Measurements from ENCODE around the gene CAPZB. TPM values are rescaled to one million over a fixed set of nuclear protein-coding genes. Genes with fewer than 3 reads are reported as not detected.

Gene CAPZB
- total RNA-seq, 1 donor from 2014 or later: 403 TPM

GRCh38 chr1:19325958-19326747, 159.2 kb downstream of the CAPZB start:
- Mint-ChIP-seq H3K4me1 (ENCODE audit: unreplicated experiment) (no peaks in the 10 kb centered on the region), H3K27me3 (ENCODE audit: unreplicated experiment) (no peaks in the 10 kb centered on the region), H3K27ac (ENCODE audit: unreplicated experiment) (no peak overlapping the region), H3K9me3 (ENCODE audit: unreplicated experiment) (no peaks in the 10 kb centered on the region), H3K36me3 (ENCODE audit: unreplicated experiment) (peaks cover 21% of the 10 kb centered on the region), H3K4me3 (ENCODE audit: unreplicated experiment) (no peak overlapping the region)
- TF ChIP-seq CTCF (IDR thresholded peaks at IDR 0.05): no peak
- no peak for DNase-seq (ENCODE audit: extremely low spot score, unreplicated experiment)

- H3K9me3 Mint-ChIP-seq (ENCODE audit: unreplicated experiment): no peaks in the 10 kb centered on the region
Measured at GRCh38 chr1:19325368-19325957, 159.9 kb downstream of the CAPZB start.

DNA sequence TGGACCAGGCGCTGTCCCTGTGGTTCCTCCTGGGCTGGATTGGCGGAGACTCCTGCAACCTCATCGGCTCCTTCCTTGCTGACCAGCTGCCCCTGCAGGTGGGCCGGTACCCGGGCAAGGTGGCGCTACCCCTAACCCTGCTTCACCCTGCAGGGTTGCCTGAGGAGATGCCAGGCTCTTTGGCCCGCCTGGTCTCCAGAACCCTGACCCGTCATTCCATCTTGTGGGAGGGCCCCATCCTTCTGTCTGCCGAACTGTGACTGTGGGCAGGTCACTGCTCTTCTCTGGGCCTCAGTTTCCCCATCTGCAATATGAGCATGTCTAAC, 160.7 kb downstream of the CAPZB start:
- H3K4me3 Mint-ChIP-seq (ENCODE audit: unreplicated experiment): no peak overlapping the region
- no peaks in the 10 kb centered on the region for H3K4me1 Mint-ChIP-seq (ENCODE audit: unreplicated experiment)
- TF ChIP-seq CTCF (IDR thresholded peaks at IDR 0.05): no peak
- peaks cover 21% of the 10 kb centered on the region for H3K36me3 Mint-ChIP-seq (ENCODE audit: unreplicated experiment)
- DNase-seq (ENCODE audit: extremely low spot score, unreplicated experiment): no peak
- no peaks in the 10 kb centered on the region for H3K9me3 Mint-ChIP-seq (ENCODE audit: unreplicated experiment)
- H3K27ac Mint-ChIP-seq (ENCODE audit: unreplicated experiment): no peak overlapping the region
- no peaks in the 10 kb centered on the region for H3K27me3 Mint-ChIP-seq (ENCODE audit: unreplicated experiment)

More at GRCh38 chr1:19325368-19325957, 159.9 kb downstream of the CAPZB start:
- Mint-ChIP-seq H3K36me3 (ENCODE audit: unreplicated experiment) (peaks cover 21% of the 10 kb centered on the region), H3K27ac (ENCODE audit: unreplicated experiment) (no peak overlapping the region), H3K4me3 (ENCODE audit: unreplicated experiment) (no peak overlapping the region), H3K4me1 (ENCODE audit: unreplicated experiment) (no peaks in the 10 kb centered on the region), H3K27me3 (ENCODE audit: unreplicated experiment) (no peaks in the 10 kb centered on the region)
- TF ChIP-seq CTCF (IDR thresholded peaks at IDR 0.05): no peak
- DNase-seq (ENCODE audit: extremely low spot score, unreplicated experiment): no peak

DNA sequence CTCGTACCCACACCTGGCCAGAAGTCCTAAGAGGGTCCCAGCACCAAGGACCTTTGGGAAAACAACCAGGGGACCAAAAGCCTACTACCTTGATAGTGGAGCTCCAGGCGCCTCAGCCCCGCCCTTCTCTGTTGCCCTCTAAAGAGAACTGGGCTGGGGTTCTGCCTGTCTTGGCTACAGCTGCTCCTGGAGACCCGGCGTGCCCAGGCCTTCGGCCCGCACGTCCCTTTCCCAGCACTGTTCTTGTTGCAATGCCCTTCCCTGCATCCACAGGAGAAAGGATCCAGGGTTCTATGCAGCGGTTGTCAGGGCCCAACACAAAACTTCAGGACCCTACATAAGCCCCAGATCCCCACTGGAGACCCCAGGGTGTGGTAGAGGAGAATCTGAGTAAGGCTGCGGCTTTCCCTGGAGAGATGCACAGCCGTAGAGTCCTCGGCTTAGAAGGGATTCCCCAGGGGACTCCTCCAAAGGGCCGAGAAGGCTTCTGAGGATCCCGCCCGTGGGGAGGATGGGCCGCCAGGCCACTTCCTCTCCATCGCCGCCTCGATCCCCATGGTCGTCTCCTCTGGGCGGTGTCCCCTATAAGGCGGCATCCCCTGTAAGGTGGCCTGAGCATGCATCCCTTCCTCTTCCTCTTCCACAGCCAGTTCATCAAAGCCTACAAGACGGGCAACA, 161.2 kb downstream of the CAPZB start:
- H3K36me3 Mint-ChIP-seq (ENCODE audit: unreplicated experiment): peaks cover 24% of the 10 kb centered on the region
- H3K27ac Mint-ChIP-seq (ENCODE audit: unreplicated experiment): no peak overlapping the region
- no peaks in the 10 kb centered on the region for H3K4me1 Mint-ChIP-seq (ENCODE audit: unreplicated experiment)
- no peak overlapping the region for H3K4me3 Mint-ChIP-seq (ENCODE audit: unreplicated experiment)
- no peaks in the 10 kb centered on the region for H3K27me3 Mint-ChIP-seq (ENCODE audit: unreplicated experiment)
- TF ChIP-seq CTCF (IDR thresholded peaks at IDR 0.05): no peak
- no peaks in the 10 kb centered on the region for H3K9me3 Mint-ChIP-seq (ENCODE audit: unreplicated experiment)
- DNase-seq (ENCODE audit: extremely low spot score, unreplicated experiment): no peak

GRCh38 chr1:19322481-19322880, 162.9 kb downstream of the CAPZB start:
- Mint-ChIP-seq H3K4me1 (ENCODE audit: unreplicated experiment) (no peaks in the 10 kb centered on the region), H3K4me3 (ENCODE audit: unreplicated experiment) (no peak overlapping the region), H3K9me3 (ENCODE audit: unreplicated experiment) (no peaks in the 10 kb centered on the region), H3K27me3 (ENCODE audit: unreplicated experiment) (no peaks in the 10 kb centered on the region), H3K27ac (ENCODE audit: unreplicated experiment) (no peak overlapping the region), H3K36me3 (ENCODE audit: unreplicated experiment) (peaks cover 33% of the 10 kb centered on the region)
- DNase-seq (ENCODE audit: extremely low spot score, unreplicated experiment): no peak
- TF ChIP-seq CTCF (IDR thresholded peaks at IDR 0.05): no peak

All from osteocyte (in vitro differentiated cells).